ENCODE results near the gene DDX47.

Gene DDX47

DNA sequence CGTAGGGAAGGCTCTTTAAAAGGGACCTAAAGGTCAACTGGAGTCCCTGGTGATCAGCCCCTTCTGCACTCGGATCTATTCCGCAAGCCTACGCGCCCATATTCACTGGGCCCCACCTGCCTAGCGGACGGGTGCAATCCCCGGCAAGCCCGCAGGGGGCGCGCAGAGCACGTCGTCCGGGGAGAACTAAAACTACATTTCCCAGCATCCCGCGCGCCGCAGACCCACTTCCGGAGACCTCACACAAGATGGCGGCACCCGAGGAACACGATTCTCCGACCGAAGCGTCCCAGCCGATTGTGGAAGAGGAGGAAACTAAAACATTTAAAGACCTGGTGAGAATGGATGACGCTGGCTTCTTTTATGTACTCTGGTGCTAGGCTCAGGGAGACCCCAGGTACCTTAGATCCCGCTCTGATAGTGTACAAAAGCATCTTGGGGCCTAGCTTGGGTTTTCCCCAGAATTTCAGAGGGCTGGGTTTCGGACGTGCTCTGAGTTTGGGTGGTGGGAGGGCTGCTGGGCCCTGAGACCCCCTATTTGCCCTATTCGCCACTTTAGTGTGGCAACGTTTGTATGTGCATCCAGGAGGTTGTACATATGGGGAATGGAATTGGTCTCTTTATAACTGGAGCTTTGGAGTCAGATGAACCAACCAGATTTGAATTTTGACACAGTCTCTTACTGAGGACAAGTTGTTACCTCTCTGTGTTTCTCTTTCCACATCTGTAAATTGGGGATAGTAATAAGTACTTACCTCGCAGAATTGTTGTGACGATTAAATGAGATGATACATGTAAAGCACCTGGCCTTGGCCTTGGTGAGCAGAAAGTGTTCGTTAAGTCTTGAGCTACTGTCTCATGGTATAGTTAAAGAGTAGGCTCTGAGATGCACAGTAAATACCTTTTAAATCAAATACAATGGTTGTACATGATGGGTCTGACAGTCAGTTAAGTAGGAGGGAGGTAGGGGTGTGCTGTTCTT, at the start of gene DDX47:
Gene DDX47, plus strand, starts transcription at position 227 of the 982 bp plus-strand sequence. Its CDS starts 22 bp downstream, at position 249.
- in situ Hi-C loops (cut with MboI; ENCODE audit: low sequenced_read_pairs) = no loop called here

DNA sequence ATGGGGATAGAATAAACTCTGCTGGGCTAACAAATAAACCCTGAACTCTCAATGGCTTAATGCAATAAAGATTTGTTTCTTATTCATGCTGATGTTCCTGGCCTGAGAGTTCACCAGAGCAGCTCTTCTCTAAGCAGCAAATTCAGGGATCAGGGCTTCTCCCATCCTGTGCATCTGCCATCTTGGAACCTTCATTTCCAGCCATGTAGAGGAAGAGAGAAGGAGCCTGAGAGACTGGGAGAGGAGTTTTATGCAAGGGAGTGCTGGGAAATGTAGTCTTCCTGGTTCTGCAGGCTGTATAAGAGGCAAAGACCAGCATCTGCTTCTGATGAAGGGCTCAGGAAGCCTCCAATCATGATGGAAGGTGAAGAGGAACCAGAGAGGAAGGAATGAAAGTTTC, 48.3 kb upstream of the DDX47 start:
- in situ Hi-C loops (cut with MboI; ENCODE audit: low sequenced_read_pairs) = no loop called here

- in situ Hi-C loops (cut with MboI; ENCODE audit: low sequenced_read_pairs) = no loop called here
These were observed 42.9 kb upstream of the DDX47 start for GRCh38 chr12:12770262-12770661.

DNA sequence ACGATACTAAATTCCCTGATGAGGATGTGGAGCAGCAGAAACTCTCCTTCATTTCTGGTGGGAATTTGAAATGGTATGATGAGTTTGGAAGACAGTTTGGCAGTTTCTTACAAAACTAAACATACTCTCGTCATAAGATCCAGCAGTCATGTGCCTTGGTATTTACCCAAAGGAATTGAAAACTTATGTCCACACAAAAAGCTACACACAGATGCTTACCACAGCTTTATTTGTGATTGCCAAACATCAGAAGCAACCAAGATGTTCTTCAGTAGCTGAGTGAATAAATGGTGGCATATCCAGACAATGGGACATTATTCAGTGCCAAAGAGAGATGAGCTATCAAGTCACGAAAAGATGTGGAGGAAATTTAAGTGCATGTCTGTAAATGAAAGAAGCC, 38.4 kb upstream of the DDX47 start:
- in situ Hi-C loops (cut with MboI; ENCODE audit: low sequenced_read_pairs) = no loop called here

DNA sequence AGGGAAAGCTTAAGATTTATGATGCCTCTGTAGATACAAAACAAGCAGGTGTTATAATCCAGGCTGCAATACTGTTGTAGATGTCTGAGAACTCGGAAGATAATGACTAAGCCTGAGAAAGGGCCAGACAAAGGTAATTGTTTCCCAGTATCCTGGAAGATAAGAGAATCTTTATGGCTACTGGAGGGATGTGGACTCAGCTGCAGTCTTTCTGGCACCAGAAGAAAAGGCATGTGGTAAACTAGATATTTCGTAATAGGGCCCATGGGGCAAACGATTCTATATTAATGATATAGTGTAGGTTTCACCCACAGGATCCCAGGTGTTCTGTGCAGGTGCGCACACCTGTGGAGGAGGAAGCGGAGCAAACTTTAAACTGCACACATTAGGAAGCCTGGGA, 36.9 kb upstream of the DDX47 start:
- in situ Hi-C loops (cut with MboI; ENCODE audit: low sequenced_read_pairs) = no loop called here

DNA sequence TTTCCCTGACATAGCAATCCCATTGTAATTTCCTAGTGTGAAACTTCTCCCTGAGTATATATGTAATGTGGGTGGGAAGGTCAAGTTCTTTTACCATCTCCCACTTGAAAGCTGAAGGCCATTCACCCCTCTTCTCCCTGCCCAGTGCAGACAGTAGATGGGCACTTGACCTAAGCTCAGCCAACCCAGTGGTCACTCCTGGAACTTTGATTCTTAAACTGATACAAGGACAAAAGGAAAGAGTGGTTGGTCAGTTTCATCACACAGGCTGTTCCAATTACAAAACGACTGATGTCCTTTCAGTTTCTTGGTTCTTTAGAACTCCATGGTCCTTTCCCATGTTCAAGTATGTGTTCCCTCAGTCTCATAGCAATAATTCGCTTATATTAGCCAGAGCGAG, 36.1 kb upstream of the DDX47 start:
- in situ Hi-C loops (cut with MboI; ENCODE audit: low sequenced_read_pairs) = no loop called here

DNA sequence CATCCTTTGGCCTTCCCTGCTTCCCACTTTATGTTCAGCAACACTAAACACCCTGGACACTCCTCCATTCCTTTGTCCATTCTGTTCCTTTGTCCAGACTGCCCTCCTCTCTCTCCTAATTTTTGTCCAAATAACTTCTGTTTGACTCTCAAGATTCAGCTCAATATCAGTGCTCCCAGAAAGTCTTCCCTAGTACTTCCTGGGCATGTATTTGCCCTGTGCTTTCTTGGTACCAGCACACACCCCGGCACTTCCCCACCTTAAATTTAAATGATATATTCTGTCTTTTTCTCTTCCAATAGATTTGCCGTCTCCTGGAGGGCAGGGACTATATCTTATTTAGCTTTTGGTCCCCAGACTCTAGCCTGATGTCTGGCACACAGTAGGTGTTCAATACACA, 34.1 kb upstream of the DDX47 start:
- in situ Hi-C loops (cut with MboI; ENCODE audit: low sequenced_read_pairs) = no loop called here

GRCh38 chr12:12779529-12779928, 33.6 kb upstream of the DDX47 start:
- in situ Hi-C loops (cut with MboI; ENCODE audit: low sequenced_read_pairs) = no loop called here

DNA sequence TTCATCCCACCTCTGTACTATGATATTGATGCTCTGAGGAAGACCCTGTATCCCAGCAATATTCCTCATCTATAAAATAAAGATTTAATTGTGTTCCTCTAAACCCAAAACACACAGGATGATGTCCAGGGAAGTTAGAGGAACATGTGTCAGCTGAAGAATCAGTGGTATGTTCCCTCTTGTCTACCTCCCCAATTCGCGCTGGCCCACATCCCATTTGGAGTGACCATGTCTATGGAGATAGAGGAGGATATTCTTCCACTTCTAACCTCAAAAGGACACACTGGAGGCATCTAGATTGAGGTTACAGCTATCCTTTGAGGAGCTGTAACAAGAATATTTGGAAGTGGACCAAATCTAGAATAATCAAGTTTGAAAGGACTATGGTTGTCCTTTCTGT, 29.0 kb upstream of the DDX47 start:
- in situ Hi-C loops (cut with MboI; ENCODE audit: low sequenced_read_pairs) = no loop called here

- in situ Hi-C loops (cut with MboI; ENCODE audit: low sequenced_read_pairs) = no loop called here
These were observed 28.0 kb upstream of the DDX47 start, which contains the start of gene APOLD1 for GRCh38 chr12:12784911-12785814. TSS of gene APOLD1 (plus strand) at chr12:12785659. CDS start at chr12:12785692, 33 bp downstream.

- in situ Hi-C loops (cut with MboI; ENCODE audit: low sequenced_read_pairs) = no loop called here
These were observed 26.8 kb upstream of the DDX47 start for GRCh38 chr12:12786351-12786705.

DNA sequence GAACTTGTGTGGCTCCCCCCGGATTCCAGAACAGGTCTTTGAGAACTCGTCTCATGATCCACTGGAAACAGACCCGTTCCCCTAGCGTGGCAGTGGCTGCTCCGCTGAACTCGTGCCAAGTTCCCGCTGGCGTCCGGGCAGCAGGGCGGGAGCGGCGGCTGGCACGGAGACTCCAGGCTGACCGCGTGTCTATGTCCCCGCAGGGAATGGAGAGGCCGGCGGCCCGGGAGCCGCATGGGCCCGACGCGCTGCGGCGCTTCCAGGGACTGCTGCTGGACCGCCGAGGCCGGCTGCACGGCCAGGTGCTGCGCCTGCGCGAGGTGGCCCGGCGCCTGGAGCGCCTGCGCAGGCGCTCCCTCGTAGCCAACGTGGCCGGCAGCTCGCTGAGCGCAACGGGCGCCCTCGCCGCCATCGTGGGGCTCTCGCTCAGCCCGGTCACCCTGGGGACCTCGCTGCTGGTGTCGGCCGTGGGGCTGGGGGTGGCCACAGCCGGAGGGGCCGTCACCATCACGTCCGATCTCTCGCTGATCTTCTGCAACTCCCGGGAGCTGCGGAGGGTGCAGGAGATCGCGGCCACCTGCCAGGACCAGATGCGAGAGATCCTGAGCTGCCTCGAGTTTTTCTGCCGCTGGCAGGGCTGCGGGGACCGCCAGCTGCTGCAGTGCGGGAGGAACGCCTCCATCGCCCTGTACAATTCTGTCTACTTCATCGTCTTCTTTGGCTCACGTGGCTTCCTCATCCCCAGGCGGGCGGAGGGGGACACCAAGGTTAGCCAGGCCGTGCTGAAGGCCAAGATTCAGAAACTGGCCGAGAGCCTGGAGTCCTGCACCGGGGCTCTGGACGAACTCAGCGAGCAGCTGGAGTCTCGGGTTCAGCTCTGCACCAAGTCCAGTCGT, 26.2 kb upstream of the DDX47 start:
- in situ Hi-C loops (cut with MboI; ENCODE audit: low sequenced_read_pairs) = no loop called here

- in situ Hi-C loops (cut with MboI; ENCODE audit: low sequenced_read_pairs) = no loop called here
These were observed 25.0 kb upstream of the DDX47 start for GRCh38 chr12:12788131-12788530.

- in situ Hi-C loops (cut with MboI; ENCODE audit: low sequenced_read_pairs) = no loop called here
These were observed 24.3 kb upstream of the DDX47 start for GRCh38 chr12:12788675-12789368.

DNA sequence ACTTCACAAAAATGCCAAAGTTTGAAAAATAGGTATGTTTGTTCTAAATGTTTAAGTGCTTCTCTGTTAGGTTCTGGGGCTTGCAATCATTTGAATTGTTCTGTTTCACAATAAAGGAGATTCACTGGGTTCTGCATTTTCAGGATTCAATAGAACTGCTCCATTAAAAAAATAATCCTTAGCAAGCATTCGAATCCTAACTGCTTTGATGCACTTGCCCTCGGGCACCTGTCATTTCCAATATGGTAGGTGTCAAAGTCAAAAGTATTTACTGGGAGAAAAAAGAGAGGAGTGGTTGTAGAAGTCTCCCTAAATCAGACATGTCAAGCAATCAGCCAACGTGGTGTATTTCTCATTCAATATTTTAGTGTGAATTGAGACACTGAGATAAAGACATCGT, 22.2 kb upstream of the DDX47 start:
- in situ Hi-C loops (cut with MboI; ENCODE audit: low sequenced_read_pairs) = no loop called here

- in situ Hi-C loops (cut with MboI; ENCODE audit: low sequenced_read_pairs) = no loop called here
These were observed 21.3 kb upstream of the DDX47 start for GRCh38 chr12:12791756-12792369.

GRCh38 chr12:12792421-12792820, 20.7 kb upstream of the DDX47 start:
- in situ Hi-C loops (cut with MboI; ENCODE audit: low sequenced_read_pairs) = no loop called here

GRCh38 chr12:12794686-12795085, 18.5 kb upstream of the DDX47 start:
- in situ Hi-C loops (cut with MboI; ENCODE audit: low sequenced_read_pairs) = no loop called here

- in situ Hi-C loops (cut with MboI; ENCODE audit: low sequenced_read_pairs) = no loop called here
These were observed 17.0 kb upstream of the DDX47 start for GRCh38 chr12:12796171-12796570.

Measured in HL-60/S4 treated with phorbol 12-myristate 13-acetate at 8.2 ng/mL for 4 days and 3 days (cell line).